T-helper 17 cell (primary cell): ENCODE measurements around the gene OPN4. TPM values are rescaled to one million over a fixed set of nuclear protein-coding genes. Genes with fewer than 3 reads are reported as not detected.
"Not testable (repeated sequence)": the region's sequence is repeated elsewhere in the genome, so short reads cannot be mapped to it uniquely, and the experiment has no call there.

ENCODE experiments used
- ATAC-seq: fragments of 150-1000 bp; cut with Tn5 transposase; 2 replicates; pipeline ENCODE4 v1.10.0; 2021; ENCODE audit warnings: mild to moderate bottlenecking, moderate library complexity
- DNase-seq, 3 donors: peaks; one replicate each; pipeline versions ENCODE4 v3.0.0 to v3.0.0-alpha.2; 2020 to 2021
- H3K9me3 ChIP-seq: one replicate; pipeline ENCODE4 v1.7.0; 2013; ENCODE audit warnings: low read length, mild to moderate bottlenecking; ENCODE audit not compliant: control insufficient read depth, poor library complexity, severe bottlenecking
- H3K27ac Mint-ChIP-seq: one replicate; pipeline ENCODE4 v1.8.0; 2022; ENCODE audit warnings: mild to moderate bottlenecking, moderate library complexity, mixed read lengths
- H3K27me3 Mint-ChIP-seq: one replicate; pipeline ENCODE4 v1.8.0; 2022; ENCODE audit warnings: mixed read lengths
- H3K36me3 Mint-ChIP-seq: one replicate; pipeline ENCODE4 v1.8.0; 2022; ENCODE audit warnings: low read depth, mixed read lengths
- H3K4me1 Mint-ChIP-seq: one replicate; pipeline ENCODE4 v1.8.0; 2022; ENCODE audit warnings: mild to moderate bottlenecking, mixed read lengths
- H3K4me3 Mint-ChIP-seq: one replicate; pipeline ENCODE4 v1.8.0; 2022; ENCODE audit warnings: mild to moderate bottlenecking, moderate library complexity, mixed read lengths
- total RNA-seq, 4 donors: library from RNA in 2 of 4; stranded (reverse) in 2 of 4; gene quantifications; one replicate each; pipeline ENCODE4 v1.2.3 and lab custom pipeline; 2022 to 2026

OPN4 gene
- total RNA-seq, 2 donors from 2014 or later: not detected

DNA sequence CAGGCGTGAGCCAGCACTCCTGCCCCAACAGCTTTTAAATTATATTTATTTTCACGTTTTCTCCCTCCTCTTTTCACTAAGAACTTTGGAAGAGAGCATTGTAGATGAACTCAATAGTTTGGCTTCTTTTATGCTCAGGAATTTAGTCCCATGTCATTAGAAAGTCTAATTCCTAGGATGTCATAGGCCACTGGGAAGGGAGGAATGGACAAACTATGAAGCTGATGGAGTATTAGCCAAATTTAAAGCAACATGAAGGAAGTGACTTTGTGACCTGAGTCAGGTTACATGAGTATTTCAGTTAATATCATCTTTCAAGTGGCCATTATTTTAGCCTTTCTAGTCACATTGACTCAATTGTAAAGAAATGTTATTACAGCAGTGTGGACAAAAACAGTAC, 18.0 kb upstream of the OPN4 start:
- no peaks in the 10 kb centered on the region for H3K9me3 ChIP-seq
- no peak for DNase-seq
- Mint-ChIP-seq H3K27ac (no peak overlapping the region), H3K27me3 (peaks cover 64% of the 10 kb centered on the region), H3K4me3 (no peak overlapping the region), H3K4me1 (no peaks in the 10 kb centered on the region), H3K36me3 (no peaks in the 10 kb centered on the region)
- no peak for ATAC-seq

DNA sequence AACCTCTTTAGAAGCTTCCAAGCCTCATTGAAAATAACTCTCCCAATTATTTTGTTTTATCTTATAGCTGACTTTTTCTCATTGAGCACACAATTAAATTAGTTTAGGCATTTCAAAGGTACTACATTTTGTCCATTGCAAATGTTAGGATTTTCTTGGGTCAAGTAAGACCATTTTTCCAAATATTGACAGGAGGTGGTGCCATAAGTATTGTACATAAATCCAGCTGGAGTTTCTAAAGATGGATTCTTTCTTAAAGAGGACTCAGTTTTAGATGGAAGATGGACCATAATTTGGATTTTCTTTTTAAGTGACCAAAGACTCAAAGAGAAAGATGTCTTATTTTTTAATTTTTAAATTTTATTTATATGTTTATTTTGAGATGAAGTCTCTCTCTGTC, 12.3 kb upstream of the OPN4 start:
- no peak overlapping the region for H3K4me3 Mint-ChIP-seq
- no peaks in the 10 kb centered on the region for H3K36me3 Mint-ChIP-seq
- H3K27me3 Mint-ChIP-seq: peaks cover 15% of the 10 kb centered on the region
- no peaks in the 10 kb centered on the region for H3K9me3 ChIP-seq
- peaks cover 6% of the 10 kb centered on the region for H3K4me1 Mint-ChIP-seq
- no peak overlapping the region for H3K27ac Mint-ChIP-seq
- no peak for ATAC-seq
- DNase-seq: no peak

DNA sequence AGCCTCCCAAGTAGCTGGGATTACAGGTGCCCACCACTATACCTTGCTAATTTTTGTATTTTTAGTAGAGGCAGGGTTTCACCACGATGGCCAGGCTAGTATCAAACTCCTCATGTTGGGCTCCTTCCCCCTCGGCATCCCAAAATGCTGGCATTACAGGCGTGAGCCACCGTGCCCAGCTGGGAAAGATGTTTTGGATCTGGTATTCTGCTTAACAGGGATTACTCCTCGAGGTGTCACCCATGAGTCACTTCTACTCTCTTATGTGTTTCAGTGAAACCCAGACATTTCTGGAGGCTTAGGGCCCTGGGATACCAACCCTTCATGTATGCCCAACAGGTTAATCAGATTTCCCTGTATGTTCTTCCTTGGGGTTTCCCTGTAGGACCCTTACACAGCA, 11.8 kb upstream of the OPN4 start:
- ATAC-seq (no peak), DNase-seq (no peak)
- H3K9me3 ChIP-seq: no peaks in the 10 kb centered on the region
- Mint-ChIP-seq H3K36me3 (no peaks in the 10 kb centered on the region), H3K4me3 (no peak overlapping the region), H3K27ac (no peak overlapping the region), H3K27me3 (peaks cover 15% of the 10 kb centered on the region), H3K4me1 (peaks cover 6% of the 10 kb centered on the region)

DNA sequence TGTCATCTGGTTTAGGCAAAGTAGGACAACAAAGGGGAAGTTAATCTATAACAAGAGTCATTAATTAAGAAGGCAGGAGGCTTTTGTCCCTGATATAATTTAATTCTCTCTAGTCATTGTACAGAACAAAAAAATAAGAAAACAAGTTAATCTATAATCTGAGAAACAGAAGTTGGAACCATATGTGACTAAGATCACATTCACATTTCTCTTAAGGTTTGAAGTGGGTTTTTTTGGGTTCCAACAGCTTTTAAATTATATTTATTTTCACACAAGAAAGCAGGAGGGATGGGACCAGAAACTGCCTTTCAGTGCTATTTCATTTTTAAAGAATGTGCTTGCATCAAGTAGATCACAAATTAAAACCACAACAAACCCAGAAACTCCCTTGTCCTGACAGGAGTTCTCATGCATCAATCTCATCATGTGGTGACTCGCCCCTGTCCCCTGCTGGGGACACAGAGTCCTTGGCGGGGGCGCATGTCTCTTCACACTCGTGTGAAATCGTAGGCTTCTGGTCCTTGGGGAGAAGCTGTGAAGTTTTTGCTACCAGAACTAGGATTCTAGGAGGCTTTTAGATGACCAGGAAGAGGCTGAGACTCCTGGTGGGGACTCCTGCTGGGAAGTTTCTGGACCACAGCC, 10.1 kb upstream of the OPN4 start:
- Mint-ChIP-seq H3K27me3 (peaks cover 9% of the 10 kb centered on the region), H3K36me3 (no peaks in the 10 kb centered on the region)
- no peak for ATAC-seq

DNA sequence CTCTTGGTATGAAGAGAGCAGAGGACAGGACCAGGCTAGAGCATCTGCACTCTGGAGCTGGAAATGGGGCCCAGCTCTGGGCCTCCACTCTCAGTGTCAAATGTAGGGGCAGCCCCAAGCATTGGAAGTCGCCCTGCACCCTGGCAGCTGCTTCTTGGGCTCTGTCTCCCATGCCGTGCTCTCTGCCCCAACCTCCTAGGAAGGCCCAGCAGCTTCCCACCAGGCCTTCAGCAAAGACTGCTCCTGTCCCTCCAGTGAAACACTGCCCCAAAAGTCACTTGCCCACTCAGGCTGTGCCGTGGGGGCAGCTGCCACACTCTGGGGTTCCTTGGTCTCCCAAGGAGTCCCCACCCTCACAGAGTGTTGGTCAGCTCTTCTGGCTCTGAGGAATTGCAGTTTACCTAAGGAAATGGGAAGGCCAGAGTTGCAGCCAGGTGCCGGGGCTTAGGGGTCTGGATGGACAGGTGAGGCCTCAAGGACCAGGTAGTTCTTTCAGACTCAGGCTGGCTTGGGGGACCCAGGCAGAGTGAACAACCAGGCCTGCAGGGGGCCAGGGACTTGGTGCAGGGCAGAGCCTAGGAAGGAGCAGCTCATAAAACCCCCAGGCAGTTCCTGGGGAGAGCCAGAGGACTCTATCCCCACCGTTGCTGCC, 9.4 kb upstream of the OPN4 start:
- no peaks in the 10 kb centered on the region for H3K9me3 ChIP-seq
- H3K4me3 Mint-ChIP-seq: no peak overlapping the region
- H3K4me1 Mint-ChIP-seq: peaks cover 6% of the 10 kb centered on the region
- H3K36me3 Mint-ChIP-seq: no peaks in the 10 kb centered on the region
- ATAC-seq (no peak), DNase-seq (no peak)
- H3K27me3 Mint-ChIP-seq: peaks cover 6% of the 10 kb centered on the region
- no peak overlapping the region for H3K27ac Mint-ChIP-seq

More for the DNA sequence above, 10.1 kb upstream of the OPN4 start:
- Mint-ChIP-seq H3K4me3 (no peak overlapping the region), H3K27ac (no peak overlapping the region), H3K4me1 (peaks cover 6% of the 10 kb centered on the region)
- no peaks in the 10 kb centered on the region for H3K9me3 ChIP-seq
- no peak for DNase-seq

DNA sequence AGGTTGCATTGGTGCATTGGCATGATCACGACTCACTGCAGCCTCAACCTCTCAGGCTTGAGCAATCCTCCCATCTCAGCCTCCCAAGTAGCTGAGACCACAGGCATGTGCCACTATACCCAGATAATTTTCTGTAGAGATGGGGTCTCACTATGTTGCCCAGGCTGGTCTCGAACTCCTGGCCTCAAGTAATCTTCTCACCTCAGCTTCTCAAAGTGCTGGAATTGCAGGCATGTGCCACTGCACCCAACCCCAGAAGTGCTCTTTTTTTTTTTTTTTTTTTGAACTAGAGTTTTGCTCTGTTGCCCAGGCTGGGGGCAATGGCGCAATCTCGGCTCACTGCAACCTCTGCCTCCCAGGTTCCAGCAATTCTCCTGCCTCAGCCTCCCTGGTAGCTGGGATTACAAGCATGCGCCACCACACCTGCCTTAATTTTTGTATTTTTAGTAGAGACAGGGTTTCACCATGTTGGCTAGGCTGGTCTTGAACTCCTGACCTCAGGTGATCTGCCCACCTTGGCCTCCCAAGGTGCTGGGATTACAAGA, 8.7 kb upstream of the OPN4 start:
- not testable (repeated sequence) for H3K27ac Mint-ChIP-seq, H3K9me3 ChIP-seq, ATAC-seq, DNase-seq, H3K4me1 Mint-ChIP-seq, H3K36me3 Mint-ChIP-seq, H3K27me3 Mint-ChIP-seq, H3K4me3 Mint-ChIP-seq

DNA sequence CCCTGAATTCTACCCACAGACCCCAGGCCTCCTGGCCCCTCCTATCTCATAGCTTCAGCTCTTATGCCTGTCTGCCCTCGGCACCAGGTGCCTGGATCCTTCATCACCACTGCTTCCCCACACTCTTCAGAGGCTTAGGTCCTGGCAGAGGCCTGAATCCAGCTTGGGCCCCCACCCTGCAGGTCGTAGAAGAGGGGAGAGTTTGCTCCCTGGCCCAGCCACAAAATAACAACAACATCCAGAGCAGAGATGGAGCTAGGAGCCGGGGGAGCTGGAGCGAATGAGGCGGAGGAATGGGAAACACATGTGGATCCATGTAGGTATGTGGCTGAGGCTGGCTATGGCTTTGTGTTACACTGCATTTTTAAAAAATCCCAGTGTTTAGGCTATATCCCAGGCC, 7.8 kb upstream of the OPN4 start:
- Mint-ChIP-seq H3K4me1 (peaks cover 6% of the 10 kb centered on the region), H3K4me3 (no peak overlapping the region), H3K36me3 (no peaks in the 10 kb centered on the region), H3K27ac (no peak overlapping the region), H3K27me3 (peaks cover 6% of the 10 kb centered on the region)
- H3K9me3 ChIP-seq: no peaks in the 10 kb centered on the region
- ATAC-seq: no peak
- no peak for DNase-seq

DNA sequence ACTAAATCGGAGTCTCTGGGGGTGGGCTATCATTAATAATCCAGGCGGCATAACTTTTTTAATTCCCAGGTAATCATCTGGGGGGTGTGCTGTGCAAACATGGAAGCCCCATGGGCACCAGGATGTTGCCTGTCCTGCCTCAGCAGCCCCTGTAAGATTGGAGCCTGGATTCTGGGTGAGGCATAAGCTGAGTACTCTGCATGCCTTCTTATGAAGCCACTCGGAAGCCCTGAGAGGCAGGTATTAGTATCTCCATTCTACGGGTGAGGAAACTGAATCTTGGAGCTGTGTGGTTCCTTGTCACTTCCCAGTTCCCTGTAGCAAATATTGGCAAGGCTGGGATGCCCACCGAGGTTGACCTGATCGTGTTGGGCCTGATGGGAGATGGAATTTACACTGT, 7.4 kb upstream of the OPN4 start:
- peaks cover 6% of the 10 kb centered on the region for H3K27me3 Mint-ChIP-seq
- H3K36me3 Mint-ChIP-seq: no peaks in the 10 kb centered on the region
- no peak overlapping the region for H3K4me3 Mint-ChIP-seq
- ATAC-seq: no peak
- peaks cover 6% of the 10 kb centered on the region for H3K4me1 Mint-ChIP-seq
- H3K9me3 ChIP-seq: no peaks in the 10 kb centered on the region
- DNase-seq: no peak
- no peak overlapping the region for H3K27ac Mint-ChIP-seq

DNA sequence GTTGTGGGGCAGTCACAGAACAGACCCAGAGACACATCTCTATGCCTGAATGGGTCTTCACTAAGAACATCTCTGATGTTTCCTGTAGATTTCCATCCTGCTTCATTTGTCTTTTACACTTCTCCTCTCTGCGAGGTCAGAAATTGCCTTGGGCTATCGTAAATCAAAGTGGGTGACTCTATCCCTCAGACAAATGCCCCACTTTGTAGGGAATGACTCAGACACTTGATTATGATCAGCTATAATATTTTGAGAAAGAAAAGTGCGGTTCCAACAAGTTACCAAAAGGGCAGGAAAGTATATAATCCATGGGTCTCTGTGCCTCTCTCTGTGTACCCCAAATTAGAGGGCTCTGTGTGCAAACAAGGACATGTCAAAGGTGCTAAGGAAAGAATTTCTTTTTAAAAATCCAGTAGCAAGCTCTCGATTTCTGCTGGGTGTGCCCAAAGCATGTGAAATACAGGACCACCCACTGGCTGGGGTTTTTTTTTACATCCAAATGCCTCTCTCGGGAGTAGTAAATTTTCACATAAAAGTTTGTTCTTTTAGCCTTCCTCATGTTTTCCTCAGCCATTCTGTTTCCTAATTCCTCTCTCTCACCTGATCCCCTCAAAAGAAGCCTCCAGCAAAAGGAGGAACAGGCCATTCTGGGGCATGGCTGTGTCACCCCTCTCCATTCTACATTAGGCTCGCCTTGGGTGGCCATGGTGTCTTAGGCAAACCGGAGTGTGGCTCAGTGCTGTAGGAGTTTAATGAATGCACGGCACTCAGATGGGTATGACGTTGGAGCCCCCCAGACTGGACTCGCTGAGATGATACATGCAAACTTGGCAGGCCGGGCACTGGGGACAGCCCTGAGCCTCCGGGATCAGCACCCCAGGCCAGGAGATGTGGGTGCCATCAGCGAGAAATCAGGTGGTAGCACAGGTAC, 6.3 kb upstream of the OPN4 start:
- ATAC-seq (no peak), DNase-seq (no peak)
- H3K9me3 ChIP-seq: no peaks in the 10 kb centered on the region
- Mint-ChIP-seq H3K4me3 (no peak overlapping the region), H3K4me1 (peaks cover 6% of the 10 kb centered on the region), H3K27me3 (peaks cover 6% of the 10 kb centered on the region), H3K36me3 (no peaks in the 10 kb centered on the region), H3K27ac (no peak overlapping the region)

DNA sequence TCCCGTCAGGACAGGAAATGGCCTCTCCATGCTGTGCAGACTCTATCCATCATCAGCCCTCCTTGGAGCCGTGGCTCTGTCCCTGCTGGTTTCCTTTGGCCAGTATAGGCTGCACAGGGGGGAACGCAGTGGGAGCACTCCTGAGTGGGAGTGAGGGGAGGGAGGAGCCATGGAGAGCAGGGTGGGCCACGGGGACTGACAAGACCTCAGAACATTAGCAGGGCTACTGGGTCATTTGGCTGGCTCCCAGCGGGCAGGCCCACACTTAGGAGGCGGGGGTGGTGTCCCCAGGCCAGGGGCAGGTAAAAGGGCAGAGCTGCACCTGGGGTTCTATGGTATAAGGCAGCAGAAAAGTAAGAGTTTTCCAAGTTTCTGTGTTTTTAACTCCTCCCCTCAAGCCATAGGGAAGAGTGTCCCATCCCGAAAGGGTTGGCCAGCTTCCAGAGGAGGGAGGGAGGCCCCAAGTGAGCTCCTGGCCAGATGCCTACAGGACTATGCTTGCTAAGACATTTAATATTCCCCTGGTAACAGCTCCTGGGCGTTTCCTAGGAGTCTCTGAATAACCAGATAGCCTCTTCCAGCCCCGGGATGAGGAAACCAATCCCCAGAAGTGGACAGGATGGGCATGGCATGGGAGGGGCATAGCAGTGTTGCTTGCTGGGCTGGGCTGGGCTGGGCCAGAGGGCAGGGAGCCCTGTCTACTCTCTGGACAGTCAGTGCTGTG, 5.5 kb upstream of the OPN4 start:
- ATAC-seq (no peak), DNase-seq (no peak)
- Mint-ChIP-seq H3K4me1 (peaks cover 2% of the 10 kb centered on the region), H3K4me3 (no peak overlapping the region), H3K27ac (no peak overlapping the region), H3K27me3 (peaks cover 6% of the 10 kb centered on the region), H3K36me3 (no peaks in the 10 kb centered on the region)
- H3K9me3 ChIP-seq: no peaks in the 10 kb centered on the region

DNA sequence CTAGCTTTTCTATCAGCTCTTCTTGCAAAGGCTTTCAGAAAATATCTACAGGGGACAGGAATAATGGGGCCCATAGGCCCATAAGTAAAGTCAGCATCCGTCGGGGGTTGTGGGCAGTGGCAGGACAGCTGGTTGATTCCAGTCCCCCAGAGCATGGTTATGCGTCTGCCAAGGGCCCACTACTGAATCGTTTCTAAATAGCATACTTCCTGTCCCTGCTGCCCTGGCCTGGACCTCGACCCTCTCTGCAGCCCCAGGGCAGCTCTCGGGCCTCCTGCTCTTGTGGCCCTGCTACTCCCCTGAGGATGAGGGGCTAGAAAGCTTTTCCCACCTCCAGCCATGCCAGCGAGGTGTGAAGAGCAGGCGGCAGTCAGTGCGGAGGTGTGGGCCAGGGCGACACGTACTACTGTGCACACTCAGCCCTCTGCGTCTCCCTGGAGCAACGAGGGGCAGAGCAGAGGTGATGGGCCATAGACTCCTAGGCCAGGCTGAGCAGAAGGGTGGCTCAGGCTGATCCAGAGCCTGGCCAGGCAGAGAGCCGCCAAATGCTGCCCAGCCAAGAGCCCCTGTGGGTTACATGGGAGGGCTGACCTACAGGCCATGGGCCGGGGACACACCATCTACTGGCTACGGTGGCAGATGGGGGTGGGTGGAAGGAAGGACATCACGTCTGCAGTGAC, 4.7 kb upstream of the OPN4 start:
- no peak overlapping the region for H3K27ac Mint-ChIP-seq
- no peak for ATAC-seq
- no peaks in the 10 kb centered on the region for H3K9me3 ChIP-seq
- DNase-seq: no peak
- H3K36me3 Mint-ChIP-seq: no peaks in the 10 kb centered on the region
- peaks cover 6% of the 10 kb centered on the region for H3K27me3 Mint-ChIP-seq
- H3K4me1 Mint-ChIP-seq: no peaks in the 10 kb centered on the region
- no peak overlapping the region for H3K4me3 Mint-ChIP-seq

DNA sequence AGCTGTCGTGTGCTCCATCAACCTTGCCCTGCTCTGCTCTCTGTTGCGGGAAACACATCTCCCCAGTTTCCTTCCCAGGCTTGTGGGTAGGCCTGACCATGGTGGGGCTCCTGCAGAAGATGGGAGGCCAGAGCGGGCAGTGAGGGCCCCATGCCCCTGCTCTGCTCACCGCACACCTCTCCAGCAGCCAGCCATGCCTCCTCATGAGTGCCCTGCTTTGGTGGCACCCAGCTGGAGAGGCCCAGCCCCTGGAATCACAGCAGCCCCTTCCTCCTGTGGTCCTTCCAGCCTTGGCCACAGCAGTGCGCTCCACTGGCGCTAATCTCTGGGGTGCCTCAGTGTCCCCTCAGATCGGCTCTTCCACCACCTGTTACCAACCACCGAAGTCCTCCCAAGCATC, 4.2 kb upstream of the OPN4 start:
- no peak for ATAC-seq
- Mint-ChIP-seq H3K4me3 (no peak overlapping the region), H3K4me1 (no peaks in the 10 kb centered on the region), H3K36me3 (no peaks in the 10 kb centered on the region), H3K27ac (no peak overlapping the region), H3K27me3 (peaks cover 6% of the 10 kb centered on the region)
- H3K9me3 ChIP-seq: no peaks in the 10 kb centered on the region
- DNase-seq: no peak
